NCI-H1092 (cell line): ENCODE measurements around the gene CHRM5.
A peak's percentile ranks its signal among the peaks of the same experiment; 100 is the strongest.

Experiments
- DNase-seq: peaks from one replicate; lab custom pipeline; 2025; lab: John Stamatoyannopoulos, UW

CHRM5 gene

GRCh38 chr15:33968224-33968623 is at the start of gene CHRM5:
TSS of gene CHRM5 (plus strand) at chr15:33968497. CDS start at chr15:34062718, 94,221 bp downstream.
- peak; percentile 6 for DNase-seq

GRCh38 chr15:33923446-33923845 is 44.9 kb upstream of the CHRM5 start:
- no peak for DNase-seq

GRCh38 chr15:33926260-33926659 is 42.0 kb upstream of the CHRM5 start:
- DNase-seq = no peak

GRCh38 chr15:33932734-33933133 is 35.6 kb upstream of the CHRM5 start:
- DNase-seq = no peak

GRCh38 chr15:33934396-33934795 is 33.9 kb upstream of the CHRM5 start:
- DNase-seq = no peak

GRCh38 chr15:33934921-33935320 is 33.4 kb upstream of the CHRM5 start:
- DNase-seq = no peak

- DNase-seq = no peak
These were observed 26.8 kb upstream of the CHRM5 start for GRCh38 chr15:33941279-33942063.

- no peak for DNase-seq
These were observed 22.1 kb upstream of the CHRM5 start for GRCh38 chr15:33946152-33946551.

GRCh38 chr15:33955945-33956344 is 12.4 kb upstream of the CHRM5 start:
- no peak for DNase-seq

- DNase-seq = no peak
These were observed 11.9 kb upstream of the CHRM5 start for GRCh38 chr15:33956397-33956796.

- DNase-seq = no peak
These were observed 8.3 kb upstream of the CHRM5 start for GRCh38 chr15:33959844-33960548.

GRCh38 chr15:33960549-33960935 is 7.8 kb upstream of the CHRM5 start:
- no peak for DNase-seq

GRCh38 chr15:33963831-33964664 is 4.2 kb upstream of the CHRM5 start:
- DNase-seq = no peak

- no peak for DNase-seq
These were observed 3.6 kb upstream of the CHRM5 start for GRCh38 chr15:33964665-33965040.

- no peak for DNase-seq
These were observed 524 bp downstream of the CHRM5 start for GRCh38 chr15:33968821-33969220.

GRCh38 chr15:33971811-33972210 is 3.5 kb downstream of the CHRM5 start:
- DNase-seq = no peak

GRCh38 chr15:33975022-33975565 is 6.8 kb downstream of the CHRM5 start:
- no peak for DNase-seq

- no peak for DNase-seq
These were observed 11.9 kb downstream of the CHRM5 start for GRCh38 chr15:33980159-33980558.

GRCh38 chr15:33982516-33982915 is 14.2 kb downstream of the CHRM5 start:
- no peak for DNase-seq

GRCh38 chr15:33985287-33985686 is 17.0 kb downstream of the CHRM5 start:
- no peak for DNase-seq

GRCh38 chr15:33985751-33986150 is 17.5 kb downstream of the CHRM5 start:
- no peak for DNase-seq

GRCh38 chr15:33987444-33987843 is 19.1 kb downstream of the CHRM5 start:
- no peak for DNase-seq
